Thyroid gland (tissue), 4 donors: ENCODE data around the gene ANKRD11. TPM values are rescaled to one million over a fixed set of nuclear protein-coding genes. Genes with fewer than 3 reads are reported as not detected.

ENCODE experiments used
- DNase-seq, 2 donors: peaks; one replicate each; pipeline ENCODE4 v3.0.0-alpha.2; 2019
- H3K27ac ChIP-seq, 3 donors: fragments of 200-600 bp; sonication (generic); 1 replicate in 2 of 3; 2 replicates in 1 of 3; pipeline ENCODE4 v1.5.1; 2016 to 2019; ENCODE audit warnings: mild to moderate bottlenecking in 1 of 3, moderate library complexity in 1 of 3
- H3K27me3 ChIP-seq: fragments of 200-600 bp; sonication (generic); one replicate; pipeline ENCODE4 v1.5.1; 2019
- H3K36me3 ChIP-seq, 2 donors: fragments of 200-600 bp; sonication (generic); one replicate each; pipeline ENCODE4 v1.5.1; 2016 to 2019
- H3K4me1 ChIP-seq, 2 donors: fragments of 200-600 bp; sonication (generic); one replicate each; pipeline ENCODE4 v1.5.1; 2017 to 2019
- H3K4me3 ChIP-seq, 3 donors: fragments of 200-600 bp; sonication (generic); replicated peaks in 1 of 3; 1 replicate in 2 of 3; 2 replicates in 1 of 3; pipeline ENCODE4 v1.5.1; 2016; ENCODE audit warnings: mild to moderate bottlenecking in 1 of 3
- H3K9me3 ChIP-seq: fragments of 200-600 bp; sonication (generic); one replicate; pipeline ENCODE4 v1.5.1; 2017
- CTCF ChIP-seq, 6 experiments: fragments of 200-600 bp in 3 of 6; fragments of 450-650 bp in 3 of 6; sonication (generic) in 3 of 6; IDR thresholded peaks; one replicate each; pipeline ENCODE4 v1.5.1; 2016 to 2019; ENCODE audit warnings: antibody characterized with exemption in 6 of 6, mild to moderate bottlenecking in 2 of 6, inconsistent platforms in 1 of 6, moderate library complexity in 1 of 6
- POLR2A ChIP-seq, 2 donors: fragments of 450-650 bp; IDR thresholded peaks; one replicate each; pipeline ENCODE4 v1.6.1; 2017; ENCODE audit warnings: antibody characterized with exemption in 2 of 2, mild to moderate bottlenecking in 2 of 2, moderate library complexity in 1 of 2
- WGBS, 2 donors: methylation state at CpG; one replicate each; pipeline ENCODE4 v1.1.5; 2017; 5-methylcytosine and 5-hydroxymethylcytosine counted together
- intact Hi-C: fragments of 100-400 bp; cut with DNase I; formaldehyde crosslinking; loops from one replicate; pipeline ENCODE4 v1.15.1; 2023
- total RNA-seq, 4 donors: library from RNA; depleted of rRNA; stranded (reverse); fragments of >200 nt; gene quantifications; one replicate each; pipeline ENCODE4 v1.2.3, GENCODE V29; 2016

ANKRD11 gene
- total RNA-seq, 4 donors from 2014 or later: 62.1 to 90.4 (median 75.0) TPM

GRCh38 chr16:89359264-89360147 is 130.9 kb downstream of the ANKRD11 start:
- peaks cover 47 to 57% of the 10 kb centered on the region in 2 donors for H3K4me1 ChIP-seq
- TF ChIP-seq CTCF (IDR thresholded peaks at IDR 0.05) (no peak), POLR2A (IDR thresholded peaks at IDR 0.05) (no peak)
- H3K27me3 ChIP-seq: no peaks in the 10 kb centered on the region
- H3K27ac ChIP-seq: peak overlapping the region in 1 of 3 donors; percentile 34
- H3K4me3 ChIP-seq: no peak overlapping the region
- intact Hi-C loops: no loop called here
- no peaks in the 10 kb centered on the region for H3K9me3 ChIP-seq
- peak; percentile 76 to 86 for DNase-seq
- 24 to 28% methylated on average over 13 to 18 of the region's 18 CpGs for WGBS, 2 donors
- H3K36me3 ChIP-seq: no peaks in the 10 kb centered on the region

- Histone ChIP-seq H3K27me3 (no peaks in the 10 kb centered on the region), H3K4me1 (peaks cover 40 to 52% of the 10 kb centered on the region in 2 donors), H3K9me3 (no peaks in the 10 kb centered on the region), H3K36me3 (no peaks in the 10 kb centered on the region), H3K4me3 (no peak overlapping the region), H3K27ac (no peak overlapping the region)
- intact Hi-C loops: no loop called here
- WGBS, 2 donors: 83 to 89% methylated on average over 16 to 21 of the region's 21 CpGs
- no peak for TF ChIP-seq POLR2A (IDR thresholded peaks at IDR 0.05)
- no peak for TF ChIP-seq CTCF (IDR thresholded peaks at IDR 0.05)
- DNase-seq: no peak
Observed at GRCh38 chr16:89358030-89359005, 132.0 kb downstream of the ANKRD11 start.

GRCh38 chr16:89357055-89357816 is 133.1 kb downstream of the ANKRD11 start:
- H3K36me3 ChIP-seq: no peaks in the 10 kb centered on the region
- 64 to 77% methylated on average over 17 of the region's 17 CpGs for WGBS, 2 donors
- H3K4me1 ChIP-seq: peaks cover 46 to 61% of the 10 kb centered on the region in 2 donors
- H3K27me3 ChIP-seq: no peaks in the 10 kb centered on the region
- no peak for TF ChIP-seq CTCF (IDR thresholded peaks at IDR 0.05)
- no peak for TF ChIP-seq POLR2A (IDR thresholded peaks at IDR 0.05)
- no peak overlapping the region for H3K27ac ChIP-seq
- H3K9me3 ChIP-seq: no peaks in the 10 kb centered on the region
- H3K4me3 ChIP-seq: no peak overlapping the region
- intact Hi-C loops: no loop called here
- no peak for DNase-seq

- intact Hi-C loops: no loop called here
- TF ChIP-seq CTCF (IDR thresholded peaks at IDR 0.05): no peak
- no peak for TF ChIP-seq POLR2A (IDR thresholded peaks at IDR 0.05)
- H3K9me3 ChIP-seq: no peaks in the 10 kb centered on the region
- 95 to 96% methylated on average over 16 of the region's 16 CpGs for WGBS, 2 donors
- H3K4me3 ChIP-seq: no peak overlapping the region
- DNase-seq: no peak
- H3K4me1 ChIP-seq: peaks cover 37 to 51% of the 10 kb centered on the region in 2 donors
- H3K36me3 ChIP-seq: no peaks in the 10 kb centered on the region
- H3K27me3 ChIP-seq: no peaks in the 10 kb centered on the region
- no peak overlapping the region for H3K27ac ChIP-seq
Observed at GRCh38 chr16:89355686-89356085, 134.7 kb downstream of the ANKRD11 start.
